Epithelial cell of esophagus (primary cell): ENCODE results near the gene UQCRC2.
A peak's percentile ranks its signal among the peaks of the same experiment; 100 is the strongest.
"Not testable (repeated sequence)": the region's sequence is repeated elsewhere in the genome, so short reads cannot be mapped to it uniquely, and the experiment has no call there.

Experiments used
- DNase-seq: peaks from one replicate; pipeline ENCODE4 v3.0.0; 2010; ENCODE audit warnings: low read depth
- H3K4me3 ChIP-seq: 2 replicates; pipeline ENCODE4 v1.5.1; 2011; ENCODE audit warnings: mild to moderate bottlenecking, low read length, control low read depth
- TF ChIP-seq, protein P1 (sequence below): IDR thresholded peaks from 2 replicates; pipeline ENCODE4 v1.5.1; 2011; ENCODE audit warnings: low read depth, mild to moderate bottlenecking, low read length, control low read depth, inconsistent platforms; ENCODE audit not compliant: insufficient read depth; ENCODE audit errors: missing control alignments

Gene UQCRC2

DNA sequence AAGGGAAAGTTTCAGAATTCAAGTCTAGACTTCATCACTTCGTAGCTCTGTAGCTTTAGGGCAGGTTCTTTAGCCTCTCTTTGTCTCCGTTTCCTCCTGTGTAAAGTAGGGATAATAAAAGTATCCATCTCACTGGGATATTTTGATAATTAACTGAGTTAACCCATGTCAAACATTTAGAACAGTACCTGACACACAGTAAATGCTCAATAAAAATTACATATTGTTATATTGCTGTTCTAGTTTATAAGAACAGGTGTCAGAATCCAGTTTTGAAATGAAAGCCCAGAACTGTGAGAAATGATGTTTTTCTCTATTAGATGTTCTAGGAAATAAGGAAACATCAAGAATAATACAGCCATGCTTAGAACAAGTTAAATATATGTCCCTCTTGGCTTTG is 59.1 kb downstream of the UQCRC2 start:
- H3K4me3 ChIP-seq = no peak overlapping the region
- no peak for DNase-seq
- TF ChIP-seq, protein P1, sequence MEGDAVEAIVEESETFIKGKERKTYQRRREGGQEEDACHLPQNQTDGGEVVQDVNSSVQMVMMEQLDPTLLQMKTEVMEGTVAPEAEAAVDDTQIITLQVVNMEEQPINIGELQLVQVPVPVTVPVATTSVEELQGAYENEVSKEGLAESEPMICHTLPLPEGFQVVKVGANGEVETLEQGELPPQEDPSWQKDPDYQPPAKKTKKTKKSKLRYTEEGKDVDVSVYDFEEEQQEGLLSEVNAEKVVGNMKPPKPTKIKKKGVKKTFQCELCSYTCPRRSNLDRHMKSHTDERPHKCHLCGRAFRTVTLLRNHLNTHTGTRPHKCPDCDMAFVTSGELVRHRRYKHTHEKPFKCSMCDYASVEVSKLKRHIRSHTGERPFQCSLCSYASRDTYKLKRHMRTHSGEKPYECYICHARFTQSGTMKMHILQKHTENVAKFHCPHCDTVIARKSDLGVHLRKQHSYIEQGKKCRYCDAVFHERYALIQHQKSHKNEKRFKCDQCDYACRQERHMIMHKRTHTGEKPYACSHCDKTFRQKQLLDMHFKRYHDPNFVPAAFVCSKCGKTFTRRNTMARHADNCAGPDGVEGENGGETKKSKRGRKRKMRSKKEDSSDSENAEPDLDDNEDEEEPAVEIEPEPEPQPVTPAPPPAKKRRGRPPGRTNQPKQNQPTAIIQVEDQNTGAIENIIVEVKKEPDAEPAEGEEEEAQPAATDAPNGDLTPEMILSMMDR = no peak

DNA sequence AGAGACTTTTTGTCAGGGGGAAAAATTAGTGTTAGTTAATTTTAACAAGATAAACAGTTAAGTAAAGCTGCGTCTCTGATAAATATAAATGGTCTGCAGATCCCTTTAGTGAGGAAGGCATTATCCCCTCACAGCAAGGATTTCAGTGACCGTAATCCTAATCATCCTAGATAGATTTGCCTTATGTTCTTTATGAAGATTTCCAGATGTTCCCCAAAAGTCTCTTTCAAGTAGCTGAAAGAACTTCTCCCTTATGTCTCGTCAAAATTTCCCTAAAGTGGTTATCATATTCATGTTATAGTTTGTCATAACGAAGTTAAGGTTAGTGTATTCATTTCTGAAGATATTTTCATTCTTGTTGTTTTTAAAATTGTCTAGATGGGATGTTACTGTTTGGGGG is 60.3 kb downstream of the UQCRC2 start:
- TF ChIP-seq, protein P1 = no peak
- no peak overlapping the region for H3K4me3 ChIP-seq
- no peak for DNase-seq

DNA sequence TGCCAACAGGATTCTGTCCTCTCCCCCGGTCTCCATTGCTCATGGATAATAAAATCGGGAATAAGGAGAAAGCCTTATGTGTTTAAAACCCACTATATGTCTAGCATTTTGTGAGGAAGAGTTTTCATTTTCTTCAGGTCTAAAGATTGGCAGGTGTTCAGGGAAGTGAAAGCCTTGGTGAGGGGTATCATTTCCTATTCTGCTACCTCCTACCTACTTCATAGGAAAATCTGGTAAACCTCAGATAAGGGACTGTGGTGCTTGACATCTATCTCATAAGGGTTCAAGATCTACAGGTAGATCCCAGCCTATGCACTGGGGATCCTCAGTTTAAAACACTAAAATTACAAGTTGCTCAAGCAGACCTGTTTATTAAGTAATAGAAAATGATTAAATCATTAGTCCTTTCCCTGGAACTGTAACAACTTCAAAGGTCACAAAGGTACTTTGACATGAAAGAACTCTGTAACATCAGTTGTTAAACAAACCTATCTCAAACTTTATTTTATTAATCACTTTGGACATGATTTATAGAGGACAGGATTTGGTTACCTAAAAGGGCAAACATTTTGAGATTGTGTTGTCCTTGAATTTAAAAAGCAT is 61.2 kb downstream of the UQCRC2 start:
- no peak overlapping the region for H3K4me3 ChIP-seq
- DNase-seq = peak; percentile 23
- TF ChIP-seq, protein P1 = no peak

DNA sequence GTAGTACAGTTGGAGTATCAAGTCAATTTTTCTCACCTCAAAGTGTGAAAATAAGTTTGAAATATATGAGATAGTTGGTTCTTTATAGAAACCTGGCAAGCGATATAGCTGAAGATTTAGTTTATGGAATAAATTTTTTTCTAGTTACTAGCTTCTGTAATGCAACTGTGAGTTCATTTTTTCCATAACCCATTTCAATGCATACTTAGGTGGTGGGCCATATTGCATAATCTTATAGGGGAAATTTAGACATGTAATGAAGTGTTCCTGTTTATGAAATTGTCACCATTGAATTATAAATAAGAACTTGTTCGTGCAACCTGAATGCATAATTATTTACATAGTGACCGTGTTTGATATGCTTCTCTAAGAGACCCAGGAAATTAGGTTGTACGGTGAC is 63.8 kb downstream of the UQCRC2 start:
- no peak overlapping the region for H3K4me3 ChIP-seq
- TF ChIP-seq, protein P1 = no peak
- no peak for DNase-seq

DNA sequence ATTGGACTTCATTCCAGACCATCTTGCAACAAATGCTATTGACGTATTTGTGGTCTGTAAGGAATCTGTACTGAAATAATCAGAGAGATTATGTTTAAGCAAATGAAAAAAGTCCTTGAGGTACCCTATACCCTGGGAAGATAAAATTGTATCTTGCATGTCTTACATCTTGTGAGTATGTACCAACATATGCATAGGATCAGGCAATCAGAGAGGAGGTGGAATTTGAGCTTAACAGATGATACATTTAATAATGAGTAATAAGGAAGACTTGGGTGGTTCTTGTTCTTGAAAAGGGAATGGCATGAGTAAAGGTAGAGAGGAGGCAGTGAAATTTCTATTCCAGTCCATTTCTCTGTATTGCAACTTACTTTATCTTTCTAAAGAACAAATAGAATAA is 65.4 kb downstream of the UQCRC2 start:
- TF ChIP-seq, protein P1 = no peak
- no peak overlapping the region for H3K4me3 ChIP-seq
- DNase-seq = peak; percentile 65

DNA sequence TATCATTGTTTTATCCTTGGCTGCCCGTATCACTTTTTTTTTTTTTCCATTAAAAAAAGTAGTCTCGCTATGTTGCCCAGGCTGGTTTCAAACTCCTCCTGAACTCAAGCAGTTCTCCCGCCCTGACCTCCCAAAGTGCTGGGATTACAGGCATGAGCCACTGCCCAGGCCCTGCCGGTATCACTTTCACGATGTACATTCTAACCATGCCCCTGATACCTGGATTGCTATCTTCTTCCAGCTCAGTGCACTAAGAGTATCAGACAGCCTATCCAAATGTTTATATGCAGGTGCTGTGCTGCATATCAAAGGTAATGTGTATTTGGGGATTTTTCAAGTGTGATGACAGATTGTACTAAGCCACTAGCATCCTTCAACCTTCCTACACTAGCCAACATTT is 69.0 kb downstream of the UQCRC2 start:
- TF ChIP-seq, protein P1 = no peak
- no peak for DNase-seq
- H3K4me3 ChIP-seq = no peak overlapping the region

DNA sequence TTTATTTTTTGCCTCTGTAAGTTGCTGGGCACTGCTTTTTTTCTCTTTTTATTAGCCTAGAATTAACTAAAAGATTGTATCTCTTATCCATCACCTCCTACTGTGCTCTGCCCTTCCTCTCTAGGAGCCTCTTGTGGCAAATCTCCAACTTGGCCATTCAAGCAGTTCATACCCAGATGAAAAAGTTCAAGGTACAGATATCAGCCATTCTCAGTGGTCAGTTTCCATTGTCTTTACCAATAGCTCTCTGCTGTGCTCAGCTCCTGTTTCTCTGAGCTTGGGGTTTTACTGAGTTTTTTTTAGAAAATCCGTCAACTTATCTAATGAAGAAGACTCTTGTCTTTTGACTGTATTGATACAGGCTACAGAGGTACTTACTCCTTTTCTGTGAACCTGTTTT is 70.3 kb downstream of the UQCRC2 start:
- no peak for DNase-seq
- TF ChIP-seq, protein P1 = no peak
- no peak overlapping the region for H3K4me3 ChIP-seq

DNA sequence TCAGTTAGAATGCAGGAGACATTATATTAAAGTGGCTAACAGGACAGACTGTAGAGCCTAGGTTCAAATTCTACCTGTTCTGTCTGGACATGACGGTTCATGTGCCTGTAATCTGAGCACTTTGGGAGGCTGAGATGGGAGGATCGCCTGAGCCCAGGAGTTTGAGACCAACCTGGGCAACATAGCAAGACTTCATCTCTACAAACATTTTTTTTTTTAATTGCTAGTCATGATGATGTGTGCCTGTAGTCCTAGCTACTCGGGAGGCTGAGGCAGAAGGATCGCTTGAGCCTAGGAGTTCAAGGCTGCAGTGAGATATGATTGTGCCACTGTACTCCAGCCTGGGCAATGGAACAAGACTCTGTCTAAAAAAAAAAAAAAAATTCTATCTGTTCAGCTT is 71.6 kb downstream of the UQCRC2 start:
- not testable (repeated sequence) for H3K4me3 ChIP-seq, DNase-seq
